ELF-1 (cell line): ENCODE measurements around the gene GHDC.
"Not testable (repeated sequence)": the region's sequence is repeated elsewhere in the genome, so short reads cannot be mapped to it uniquely, and the experiment has no call there.

ENCODE experiments used
- DNase-seq: peaks from one replicate; pipeline ENCODE4 v3.0.0-alpha.2; 2016; ENCODE audit warnings: low read depth, low spot score

Gene GHDC, protein sequence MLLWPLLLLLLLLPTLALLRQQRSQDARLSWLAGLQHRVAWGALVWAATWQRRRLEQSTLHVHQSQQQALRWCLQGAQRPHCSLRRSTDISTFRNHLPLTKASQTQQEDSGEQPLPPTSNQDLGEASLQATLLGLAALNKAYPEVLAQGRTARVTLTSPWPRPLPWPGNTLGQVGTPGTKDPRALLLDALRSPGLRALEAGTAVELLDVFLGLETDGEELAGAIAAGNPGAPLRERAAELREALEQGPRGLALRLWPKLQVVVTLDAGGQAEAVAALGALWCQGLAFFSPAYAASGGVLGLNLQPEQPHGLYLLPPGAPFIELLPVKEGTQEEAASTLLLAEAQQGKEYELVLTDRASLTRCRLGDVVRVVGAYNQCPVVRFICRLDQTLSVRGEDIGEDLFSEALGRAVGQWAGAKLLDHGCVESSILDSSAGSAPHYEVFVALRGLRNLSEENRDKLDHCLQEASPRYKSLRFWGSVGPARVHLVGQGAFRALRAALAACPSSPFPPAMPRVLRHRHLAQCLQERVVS

DNA sequence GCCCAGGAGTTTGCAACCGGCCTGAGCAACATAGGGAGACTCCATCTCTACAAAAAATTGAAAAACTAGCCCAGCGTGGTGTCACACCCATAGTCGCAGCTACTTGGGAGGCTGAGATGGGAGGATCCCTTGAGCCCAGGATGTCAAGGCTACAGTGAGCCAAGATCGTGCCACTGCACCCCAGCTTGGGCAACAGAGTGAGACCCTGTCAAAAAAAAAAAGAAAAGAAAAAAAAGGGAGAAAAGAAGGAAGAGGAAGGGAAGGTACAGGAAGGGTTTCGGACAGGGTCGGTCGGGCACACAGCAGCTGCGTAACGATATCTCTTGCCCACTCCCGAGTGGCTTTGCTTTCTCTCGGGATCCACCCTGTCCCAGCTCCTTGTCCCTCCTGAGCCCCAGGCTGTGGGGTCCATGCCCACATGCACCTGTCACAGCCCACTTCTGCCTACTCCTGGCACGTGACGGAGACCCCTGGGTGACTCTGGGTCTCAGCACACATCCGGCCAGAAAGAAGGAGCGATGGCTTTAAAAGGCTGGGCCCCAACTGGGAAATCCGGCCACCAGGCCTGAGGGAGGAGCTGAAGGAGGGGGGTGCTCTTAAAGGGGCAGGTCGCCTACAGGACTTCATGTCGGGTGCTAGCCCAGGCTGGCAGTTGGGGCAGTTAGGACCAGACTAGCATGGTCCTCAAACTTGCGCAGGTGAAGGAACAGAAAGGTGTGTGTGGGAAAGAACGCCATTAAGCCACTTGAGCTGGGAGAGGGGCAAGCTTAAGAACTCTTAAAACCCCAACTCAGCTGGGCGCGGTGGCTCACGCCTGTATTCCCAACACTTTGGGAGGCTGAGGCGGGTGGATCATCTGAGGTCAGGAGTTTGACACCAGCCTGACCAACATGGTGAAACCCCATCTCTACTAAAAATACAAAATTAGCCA lies at the start of gene GHDC:
TSS of gene GHDC (minus strand) at position 526 of the 931 bp plus-strand sequence. CDS start 913 bp downstream, outside the sequence.
- DNase-seq: peak; percentile 71

DNA sequence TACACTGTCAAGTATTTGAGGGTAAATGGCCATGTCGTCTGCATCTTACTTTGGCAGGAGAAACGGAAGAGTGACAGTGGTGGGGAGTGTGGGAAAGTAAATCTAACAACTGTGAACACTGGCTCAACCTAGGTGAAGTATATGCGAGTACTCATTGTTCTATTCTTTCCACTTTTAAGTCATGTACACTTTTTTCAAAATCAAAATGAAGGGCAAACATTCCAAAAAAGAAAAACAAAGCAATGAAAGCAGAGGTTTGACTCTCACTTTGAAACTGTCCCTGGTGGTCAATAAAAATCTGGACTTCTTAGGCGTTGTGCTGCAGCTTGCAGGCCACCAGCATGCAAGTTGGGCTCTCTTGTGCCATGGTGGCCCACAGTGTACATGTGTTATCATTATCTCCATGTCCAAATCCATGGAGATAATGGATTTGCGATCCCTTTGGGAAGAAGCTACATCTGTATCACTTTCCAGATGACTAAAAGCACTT lies 49.2 kb upstream of the GHDC start:
- no peak for DNase-seq

DNA sequence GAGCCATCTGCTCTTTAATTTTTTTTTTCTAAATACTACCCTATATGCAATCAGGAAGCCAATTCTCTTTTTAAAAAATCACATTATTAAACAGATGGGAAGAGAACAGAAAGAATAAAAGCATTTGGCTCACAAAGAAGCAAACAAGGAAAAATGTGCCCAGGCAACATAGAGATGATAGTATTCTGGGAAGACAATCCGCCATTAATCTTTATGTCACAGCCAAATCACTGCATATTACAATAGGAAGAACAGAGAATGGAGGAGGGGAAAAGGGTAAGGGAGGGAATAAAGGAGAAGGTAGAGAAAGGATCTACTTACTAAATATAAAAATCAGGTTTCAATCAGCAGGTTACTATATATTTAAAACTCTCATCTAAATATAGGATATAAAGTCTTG lies 47.6 kb upstream of the GHDC start:
- DNase-seq: no peak

DNA sequence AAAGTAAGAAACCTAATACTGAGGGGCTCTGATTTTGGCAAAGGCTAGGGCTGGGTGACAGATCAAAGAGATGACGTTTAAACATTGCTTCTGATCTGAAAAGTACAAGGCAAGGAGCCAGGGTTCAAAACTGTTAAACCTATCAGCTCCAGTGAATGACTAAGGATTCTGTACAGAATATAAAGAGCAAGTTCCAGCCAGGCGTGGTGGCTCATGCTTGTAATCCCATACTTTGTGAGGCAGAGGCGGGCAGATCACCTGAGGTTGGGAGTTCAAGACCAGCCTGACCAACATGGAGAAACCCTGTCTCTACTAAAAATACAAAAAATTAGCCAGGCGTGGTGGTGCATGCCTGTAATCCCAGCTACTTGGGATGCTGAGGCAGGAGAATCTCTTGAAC lies 46.6 kb upstream of the GHDC start:
- not testable (repeated sequence) for DNase-seq

DNA sequence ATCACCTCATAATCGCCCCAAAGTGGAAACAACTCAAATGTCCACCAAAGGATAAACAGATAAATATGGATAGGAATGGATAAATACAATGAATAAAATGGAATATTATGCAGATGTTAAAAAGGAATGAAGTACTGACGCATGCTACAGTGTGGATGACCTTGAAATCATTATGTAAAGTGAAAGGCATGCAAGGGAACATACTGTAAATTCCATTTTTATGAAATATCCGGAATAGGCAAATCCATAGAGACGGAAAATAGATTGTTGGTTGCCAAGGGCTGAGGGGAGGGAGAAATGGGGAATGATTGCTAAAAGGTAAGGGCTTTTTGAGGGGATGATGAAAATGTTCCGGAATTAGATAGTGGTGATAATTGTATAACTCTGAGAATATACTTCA lies 45.9 kb upstream of the GHDC start:
- no peak for DNase-seq

DNA sequence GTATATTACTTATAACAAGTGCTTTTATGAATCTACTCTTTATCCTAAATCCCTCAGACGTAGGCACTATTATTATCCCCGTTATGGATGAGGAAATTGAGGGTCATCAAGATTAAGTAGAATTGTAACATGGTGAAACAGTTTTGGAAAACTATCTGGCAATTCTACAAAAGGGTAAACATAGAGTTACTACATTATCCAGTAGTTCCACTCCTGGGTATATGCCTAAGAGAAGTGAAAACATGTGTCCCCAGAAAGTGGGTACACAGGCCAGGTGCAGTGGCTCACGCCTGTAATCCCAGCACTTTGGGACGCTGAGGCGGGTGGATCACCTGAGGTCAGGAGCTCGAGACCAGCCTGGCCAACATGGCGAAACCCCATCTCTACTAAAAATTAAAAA lies 45.3 kb upstream of the GHDC start:
- not testable (repeated sequence) for DNase-seq

DNA sequence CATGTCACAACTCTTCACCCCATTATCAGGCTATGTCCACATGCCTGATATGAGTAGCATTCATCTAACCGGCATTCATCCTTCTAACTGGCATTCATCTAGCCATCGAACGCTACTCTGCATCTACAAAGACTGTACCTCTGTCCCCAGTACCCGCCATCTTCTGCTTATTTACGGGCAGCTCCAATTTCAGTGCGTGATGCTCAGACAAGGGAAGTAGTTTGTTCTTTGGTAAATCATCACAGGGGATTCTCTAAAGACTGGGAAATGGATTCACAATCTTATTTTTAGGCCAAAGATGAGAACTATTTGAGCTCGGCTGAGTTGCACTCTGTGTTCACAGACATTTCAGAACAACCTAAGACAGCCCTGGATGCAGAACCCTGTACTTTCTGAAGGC lies 42.5 kb upstream of the GHDC start:
- no peak for DNase-seq

DNA sequence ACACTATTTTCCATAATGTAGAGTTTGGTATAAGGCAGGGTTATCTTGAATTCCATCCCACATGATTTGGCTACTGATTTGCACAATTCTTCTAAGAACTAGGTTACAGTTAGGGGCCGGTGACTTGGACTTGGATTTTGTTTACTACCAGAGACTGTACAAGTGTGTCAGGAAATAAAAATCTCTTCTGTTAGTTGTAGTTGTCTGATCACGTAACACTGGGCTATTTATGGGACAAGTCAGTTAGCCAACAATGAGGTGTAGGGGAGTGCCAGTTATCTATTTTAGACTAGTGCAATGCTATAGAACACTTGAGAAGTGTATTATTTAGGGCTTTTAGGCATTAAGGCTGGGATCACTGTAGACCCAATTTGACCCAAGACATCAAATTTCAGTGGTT lies 39.7 kb upstream of the GHDC start:
- no peak for DNase-seq

DNA sequence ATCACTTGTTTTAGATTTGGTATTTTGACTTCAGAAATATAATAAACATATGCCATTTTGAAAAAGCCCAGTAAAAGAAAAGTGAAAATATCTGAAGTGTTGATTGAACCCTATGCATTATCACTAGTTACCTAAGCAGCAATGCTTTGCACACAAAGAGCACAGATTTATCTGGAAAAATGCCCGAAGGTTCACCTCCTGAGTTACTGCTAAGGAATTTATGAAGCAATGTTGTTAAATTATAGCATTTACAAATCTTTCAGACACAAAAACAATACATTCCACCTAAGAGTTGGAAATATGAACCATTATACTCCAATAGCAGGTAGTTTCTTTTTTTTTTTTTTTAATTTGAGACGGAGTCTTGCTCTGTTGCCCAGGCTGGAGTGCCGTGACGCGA lies 38.9 kb upstream of the GHDC start:
- DNase-seq: no peak

DNA sequence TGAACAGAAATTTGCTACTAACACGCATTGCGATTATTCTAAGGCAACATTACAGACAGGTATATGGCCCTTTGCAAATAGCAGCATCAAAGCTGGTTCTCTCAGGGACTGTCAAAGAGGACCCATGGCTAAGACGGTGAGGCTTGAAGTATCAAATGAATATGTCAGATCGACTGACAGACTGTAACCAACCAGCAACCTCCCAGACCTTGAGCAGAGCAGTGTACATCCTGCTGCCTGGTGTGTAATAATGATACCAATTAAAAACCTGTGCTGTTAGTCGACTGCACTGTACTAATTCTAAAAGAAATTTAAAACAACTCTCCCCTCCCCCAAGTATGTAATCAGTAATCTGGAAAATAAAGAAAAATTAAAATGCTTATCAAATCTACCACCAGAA lies 35.9 kb upstream of the GHDC start:
- DNase-seq: no peak

DNA sequence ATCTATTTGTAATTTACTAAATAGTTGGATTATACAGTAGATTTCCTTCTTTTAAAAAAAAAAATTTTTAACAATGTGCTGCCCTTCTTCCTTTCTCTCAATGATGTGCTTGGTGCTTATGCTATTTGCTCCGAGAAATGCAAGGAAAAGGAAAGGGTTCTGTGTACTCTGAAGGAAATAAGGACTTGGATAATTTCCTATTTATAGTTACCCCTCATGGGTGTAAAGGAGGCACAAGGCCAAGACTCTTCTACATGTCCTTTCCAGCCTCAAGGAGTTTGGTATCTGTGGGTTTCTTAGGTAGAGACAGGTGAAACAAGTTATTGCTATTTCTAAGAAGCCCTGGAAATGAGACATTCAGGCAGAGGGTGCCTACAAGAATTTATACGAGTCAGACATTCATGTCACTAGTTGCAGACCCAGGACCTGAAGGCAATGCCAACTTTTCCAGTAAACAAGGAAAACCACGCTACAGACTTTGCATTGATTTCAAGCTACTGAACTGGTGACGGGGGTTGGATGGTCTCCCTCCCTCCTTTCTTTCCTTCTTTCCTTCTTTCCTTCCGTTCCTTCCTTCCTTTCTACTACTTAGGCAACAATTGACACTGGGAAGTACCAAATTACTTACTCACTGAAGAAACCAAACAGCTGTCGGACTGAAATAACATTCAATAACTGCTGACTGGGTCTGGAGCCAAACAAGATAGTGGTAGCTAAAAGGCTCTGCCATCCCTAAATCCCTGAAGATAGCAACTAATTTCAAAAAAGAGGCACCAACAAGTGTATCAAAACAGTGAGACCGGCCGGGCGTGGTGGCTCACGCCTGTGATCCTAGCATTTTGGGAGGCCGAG lies 33.8 kb upstream of the GHDC start:
- no peak for DNase-seq

DNA sequence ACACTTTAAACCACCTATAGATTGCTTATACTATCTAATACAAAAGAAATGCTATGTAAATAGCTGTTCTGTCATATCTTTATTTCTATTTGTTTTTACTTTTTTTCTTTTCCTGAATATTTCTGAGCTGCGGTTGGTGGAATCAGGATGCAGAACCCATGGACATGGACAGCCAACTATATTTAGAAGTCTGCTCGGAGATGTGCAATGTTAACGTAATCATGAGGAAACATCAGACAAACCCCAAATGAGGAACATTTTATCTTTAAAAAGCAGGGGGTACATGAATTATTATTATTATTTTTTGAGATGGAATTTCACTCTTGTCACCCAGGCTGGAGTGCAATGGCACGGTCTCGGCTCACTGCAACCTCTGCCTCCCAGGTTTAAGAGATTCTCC lies 31.4 kb upstream of the GHDC start:
- no peak for DNase-seq

DNA sequence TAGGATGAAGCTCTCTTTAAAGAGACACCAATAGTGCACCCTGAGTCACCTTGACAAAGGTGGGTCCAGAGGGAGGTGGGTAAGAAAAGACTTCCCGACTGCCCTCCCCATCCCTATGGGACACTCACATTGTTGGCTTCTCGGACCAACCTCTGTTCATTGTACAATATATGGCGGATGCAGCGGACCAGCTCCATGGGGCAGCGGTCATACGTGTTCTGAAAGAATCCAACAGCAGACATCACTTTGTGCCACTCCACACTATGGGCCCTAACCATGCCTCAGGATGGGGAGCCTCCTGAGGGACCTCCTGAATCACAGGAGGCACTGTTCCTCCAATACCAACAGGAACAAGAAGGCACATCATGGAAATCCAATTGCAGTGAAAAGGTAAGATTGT lies 30.4 kb upstream of the GHDC start:
- DNase-seq: no peak

DNA sequence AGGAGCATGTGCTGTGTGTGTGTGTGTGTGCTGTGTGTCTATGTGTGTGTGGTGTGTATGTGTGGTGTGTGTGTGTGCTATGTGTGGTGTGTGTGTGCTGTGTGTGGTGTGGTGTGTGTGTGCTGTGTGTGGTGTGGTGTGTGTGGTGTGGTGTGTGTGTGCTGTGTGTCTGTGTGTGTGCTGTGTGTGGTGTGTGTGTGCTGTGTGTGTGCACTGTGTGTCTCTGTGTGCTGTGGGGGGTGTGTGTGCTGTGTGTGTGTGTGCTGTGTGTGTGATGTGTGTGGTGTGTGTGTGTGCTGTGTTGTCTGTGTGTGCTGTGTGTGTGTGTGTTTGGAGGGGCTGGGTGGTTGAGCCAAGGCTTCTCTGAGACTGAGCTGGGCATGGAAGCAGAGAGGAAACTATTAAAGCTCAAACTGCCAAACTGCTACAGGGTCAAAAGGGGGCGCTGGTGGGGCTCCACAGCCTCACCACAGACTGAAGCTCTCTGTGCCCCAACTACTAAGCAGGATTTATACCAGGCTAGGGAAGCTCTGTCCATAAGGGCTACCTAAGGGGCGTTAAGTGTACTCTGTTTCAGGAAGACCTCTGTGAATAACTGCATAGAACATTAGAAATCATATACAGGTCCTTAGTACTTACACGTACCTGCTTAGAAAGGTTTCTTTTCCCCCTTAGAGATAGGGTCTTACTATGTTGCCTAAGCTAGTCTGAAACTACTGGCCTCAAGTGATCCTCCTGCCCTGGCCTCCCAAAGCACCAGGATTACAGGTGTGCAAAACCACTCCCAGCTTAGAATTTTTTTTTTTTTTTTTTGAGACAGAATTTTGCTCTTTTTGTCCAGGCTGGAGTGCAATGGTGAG lies 27.8 kb upstream of the GHDC start:
- DNase-seq: peak; percentile 68

DNA sequence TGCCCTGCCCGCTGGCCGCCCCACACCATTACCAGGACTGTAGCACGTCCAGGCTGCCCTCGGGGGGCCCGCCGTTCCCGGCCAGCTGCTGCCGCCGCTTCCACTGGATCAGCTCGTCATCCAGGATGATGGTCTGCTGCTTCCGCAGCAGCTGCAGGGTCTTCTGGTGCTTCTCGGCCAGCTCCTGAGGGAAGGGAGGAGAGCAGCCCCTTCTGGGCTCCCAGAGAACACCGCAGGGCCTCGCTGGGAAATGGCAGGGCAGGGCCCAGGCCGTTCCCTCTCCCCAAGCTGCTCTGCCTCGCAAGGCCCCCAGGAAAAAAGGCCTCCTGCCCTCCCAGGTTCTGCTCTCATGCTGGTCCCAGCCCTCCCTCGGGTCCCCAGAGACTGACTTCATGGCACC lies 25.0 kb upstream of the GHDC start:
- not testable (repeated sequence) for DNase-seq

DNA sequence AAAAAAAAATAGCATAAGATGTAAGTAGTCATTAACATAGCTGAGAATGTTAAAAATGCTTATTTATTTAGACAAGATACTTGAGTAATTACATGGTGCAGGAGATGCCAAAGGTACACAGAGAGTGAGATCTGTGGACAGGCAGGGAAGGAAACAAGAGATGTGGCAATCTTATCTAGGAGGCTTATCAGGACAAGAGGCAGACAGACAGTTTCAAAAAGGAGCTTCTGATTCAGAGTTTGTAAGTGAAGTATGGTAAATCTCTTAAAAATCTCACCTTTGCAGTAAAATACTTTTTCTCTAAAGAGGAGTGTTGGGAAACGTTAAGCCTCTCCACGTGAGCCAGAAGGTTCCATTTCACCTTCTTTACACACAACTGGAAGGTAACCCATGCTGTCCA lies 19.9 kb upstream of the GHDC start:
- DNase-seq: no peak

DNA sequence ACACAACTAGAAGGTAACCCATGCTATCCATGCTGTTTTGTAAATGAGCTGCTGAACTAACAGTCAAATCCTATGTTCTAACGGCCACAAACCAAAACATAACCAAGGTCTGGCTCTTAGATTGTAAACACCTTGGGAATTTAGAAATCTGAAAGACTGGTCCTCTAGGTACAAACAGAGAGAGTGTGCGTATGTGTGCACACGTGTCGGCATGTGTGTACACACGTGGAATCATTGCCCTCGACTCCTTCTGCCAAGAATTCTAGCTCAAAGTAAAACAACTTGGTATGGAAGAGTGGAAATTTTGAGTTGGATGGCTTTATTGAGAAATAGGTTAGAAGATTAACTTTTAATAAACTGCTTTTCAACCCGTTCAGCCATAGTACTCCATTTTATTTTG lies 18.1 kb upstream of the GHDC start:
- DNase-seq: no peak

DNA sequence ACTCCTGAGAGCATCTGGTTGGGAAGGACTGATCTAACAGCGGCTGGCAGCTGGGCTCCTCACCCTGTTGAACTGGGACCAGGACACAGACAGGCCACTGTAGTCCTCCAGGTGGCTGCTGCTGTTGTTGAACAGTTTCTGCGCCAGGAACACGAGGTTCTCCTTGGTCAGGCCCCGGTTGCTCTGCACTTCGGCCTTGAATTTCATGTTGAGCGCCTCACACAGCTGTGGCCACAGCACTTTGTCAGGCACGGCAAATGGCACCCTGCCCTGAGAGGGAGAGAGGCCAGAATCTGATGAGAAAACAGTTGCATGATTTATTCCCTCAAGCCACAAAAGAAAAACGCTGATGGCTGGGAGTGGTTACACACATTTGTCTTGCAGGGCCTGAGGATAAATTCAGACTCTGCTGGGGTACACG lies 17.6 kb upstream of the GHDC start:
- DNase-seq: not testable (repeated sequence)

DNA sequence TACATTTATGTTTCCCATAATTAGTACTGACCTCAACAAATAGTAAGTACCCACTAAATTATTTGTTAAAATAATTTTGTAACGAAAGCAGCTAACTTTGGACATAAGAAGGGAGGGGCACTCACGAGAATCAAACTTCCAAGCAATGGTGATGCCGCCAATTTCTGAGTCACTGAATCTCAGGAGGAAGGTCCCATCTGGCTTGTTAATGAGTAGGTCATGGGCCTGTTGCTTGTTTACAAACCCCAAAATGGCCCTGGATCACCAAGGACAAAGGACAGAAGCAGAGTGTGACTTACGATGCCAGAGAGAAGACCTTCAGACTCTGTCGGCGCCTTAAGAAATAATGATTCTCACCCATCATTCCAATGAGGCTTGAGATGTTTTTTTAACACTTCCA lies 15.8 kb upstream of the GHDC start:
- no peak for DNase-seq

DNA sequence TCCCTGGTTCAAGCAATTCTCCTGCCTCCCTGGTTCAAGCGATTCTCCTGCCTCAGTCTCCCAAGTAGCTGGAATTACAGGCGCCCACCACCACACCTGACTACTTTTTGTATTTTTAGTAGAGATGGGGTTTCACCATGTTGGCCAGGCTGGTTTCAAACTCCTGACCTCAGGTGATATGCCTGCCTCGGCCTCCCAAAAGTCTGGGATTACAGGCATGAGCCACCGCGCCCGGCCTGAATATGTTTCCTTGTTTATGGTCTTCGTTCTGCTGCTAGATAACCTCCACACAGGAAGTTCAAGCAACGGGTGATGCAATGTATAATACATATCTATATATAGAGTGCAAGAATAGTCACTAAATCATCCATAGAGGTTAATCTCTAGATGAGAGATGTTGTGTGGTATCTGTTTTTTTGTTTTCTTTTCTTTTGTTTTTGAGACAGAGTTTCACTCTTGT lies 11.9 kb upstream of the GHDC start:
- DNase-seq: not testable (repeated sequence)
